ENCODE measurements around the gene ZSCAN2.

DNA sequence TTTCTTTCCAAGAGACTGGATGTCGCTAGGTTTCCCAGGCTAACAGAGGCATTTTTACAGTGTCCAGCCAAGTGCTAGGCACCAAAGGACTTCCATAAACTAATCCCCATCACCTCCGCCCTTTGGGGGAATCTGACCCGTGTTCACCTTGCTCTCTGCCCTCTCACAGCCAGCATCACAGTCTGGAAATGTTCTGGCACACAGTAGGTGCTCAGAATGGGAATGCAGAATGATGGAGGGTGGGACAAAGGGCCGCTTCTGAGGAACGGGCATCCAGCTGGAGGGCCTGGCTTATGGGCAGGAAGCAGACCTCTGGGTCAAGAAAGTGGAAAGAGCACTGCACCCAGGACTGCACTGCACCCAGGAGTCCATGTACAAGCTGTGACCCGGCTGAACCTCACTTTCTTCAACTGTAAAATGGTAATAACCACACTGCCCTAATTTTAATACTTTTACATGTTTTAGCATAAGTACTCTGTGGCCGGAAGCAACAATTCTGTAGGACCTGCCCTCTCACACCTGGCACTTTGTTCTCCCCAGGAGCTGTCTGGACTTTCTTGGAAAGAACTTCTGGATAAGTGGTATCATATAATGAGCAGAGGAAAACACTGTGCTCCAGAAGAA is 58.1 kb downstream of the ZSCAN2 start:
- TF ChIP-seq, protein P1, sequence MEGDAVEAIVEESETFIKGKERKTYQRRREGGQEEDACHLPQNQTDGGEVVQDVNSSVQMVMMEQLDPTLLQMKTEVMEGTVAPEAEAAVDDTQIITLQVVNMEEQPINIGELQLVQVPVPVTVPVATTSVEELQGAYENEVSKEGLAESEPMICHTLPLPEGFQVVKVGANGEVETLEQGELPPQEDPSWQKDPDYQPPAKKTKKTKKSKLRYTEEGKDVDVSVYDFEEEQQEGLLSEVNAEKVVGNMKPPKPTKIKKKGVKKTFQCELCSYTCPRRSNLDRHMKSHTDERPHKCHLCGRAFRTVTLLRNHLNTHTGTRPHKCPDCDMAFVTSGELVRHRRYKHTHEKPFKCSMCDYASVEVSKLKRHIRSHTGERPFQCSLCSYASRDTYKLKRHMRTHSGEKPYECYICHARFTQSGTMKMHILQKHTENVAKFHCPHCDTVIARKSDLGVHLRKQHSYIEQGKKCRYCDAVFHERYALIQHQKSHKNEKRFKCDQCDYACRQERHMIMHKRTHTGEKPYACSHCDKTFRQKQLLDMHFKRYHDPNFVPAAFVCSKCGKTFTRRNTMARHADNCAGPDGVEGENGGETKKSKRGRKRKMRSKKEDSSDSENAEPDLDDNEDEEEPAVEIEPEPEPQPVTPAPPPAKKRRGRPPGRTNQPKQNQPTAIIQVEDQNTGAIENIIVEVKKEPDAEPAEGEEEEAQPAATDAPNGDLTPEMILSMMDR (IDR thresholded peaks at IDR 0.05): no peak
- TF ChIP-seq POLR2A (IDR thresholded peaks at IDR 0.05) (no peak), EP300 (IDR thresholded peaks at IDR 0.05) (no peak)
